DND-41 (cell line): ENCODE results near the gene VAV3.

Source experiments
- CTCF ChIP-seq: IDR thresholded peaks from 2 replicates; pipeline ENCODE4 v1.5.1; 2012; ENCODE audit warnings: borderline replicate concordance, low read length, moderate library complexity, mild to moderate bottlenecking; ENCODE audit not compliant: poor library complexity, severe bottlenecking; ENCODE audit errors: extremely low read depth
- EZH2 ChIP-seq: IDR thresholded peaks from 3 replicates; pipeline ENCODE4 v1.6.1; 2012; ENCODE audit warnings: borderline replicate concordance, low read depth, mild to moderate bottlenecking, moderate library complexity, low read length, inconsistent platforms; ENCODE audit not compliant: severe bottlenecking

GRCh38 chr1:107965110-107965991, at the start of gene VAV3:
- TF ChIP-seq CTCF: peak; percentile 77
- TF ChIP-seq EZH2: no peak
